PC-3 (cell line): ENCODE measurements around the gene CCDC80.

Experiments used
- EZH2phosphoT487 ChIP-seq: fragments of 300-600 bp; sonication (generic); IDR thresholded peaks from 2 replicates; pipeline ENCODE4 v1.6.1; 2018; ENCODE audit warnings: mild to moderate bottlenecking, antibody characterized with exemption, low read length, borderline replicate concordance
- TF ChIP-seq, protein P1 (sequence below): fragments of 300-600 bp; sonication (generic); conservative IDR thresholded peaks from 2 replicates; pipeline ENCODE4 v1.5.1; 2017; ENCODE audit warnings: antibody characterized with exemption, low read depth, mild to moderate bottlenecking, low read length

DNA sequence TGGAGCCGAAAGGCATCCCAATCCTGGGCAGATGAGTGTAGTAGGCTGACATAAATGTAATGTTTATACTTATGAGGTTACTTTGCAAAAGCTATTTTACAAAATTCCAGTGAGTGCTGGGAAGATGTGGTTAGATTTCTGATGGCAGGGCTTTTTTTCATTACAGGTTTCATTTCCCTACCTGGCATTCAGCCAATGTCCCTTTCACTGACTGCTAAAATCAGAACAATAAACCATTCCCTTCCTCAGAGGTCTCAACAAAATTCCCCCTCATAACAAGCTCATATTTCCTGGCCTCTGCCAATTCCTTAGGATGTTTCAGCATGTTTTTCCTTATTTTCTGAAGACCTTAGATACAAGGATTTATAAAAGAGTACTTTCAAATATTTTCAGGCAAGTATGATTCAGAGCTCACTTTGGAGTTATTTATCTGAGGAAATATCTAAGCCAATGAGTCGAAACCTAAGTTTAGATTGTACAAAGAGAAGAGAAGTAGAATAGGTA is 40.9 kb upstream of the CCDC80 start:
- TF ChIP-seq, protein P1, sequence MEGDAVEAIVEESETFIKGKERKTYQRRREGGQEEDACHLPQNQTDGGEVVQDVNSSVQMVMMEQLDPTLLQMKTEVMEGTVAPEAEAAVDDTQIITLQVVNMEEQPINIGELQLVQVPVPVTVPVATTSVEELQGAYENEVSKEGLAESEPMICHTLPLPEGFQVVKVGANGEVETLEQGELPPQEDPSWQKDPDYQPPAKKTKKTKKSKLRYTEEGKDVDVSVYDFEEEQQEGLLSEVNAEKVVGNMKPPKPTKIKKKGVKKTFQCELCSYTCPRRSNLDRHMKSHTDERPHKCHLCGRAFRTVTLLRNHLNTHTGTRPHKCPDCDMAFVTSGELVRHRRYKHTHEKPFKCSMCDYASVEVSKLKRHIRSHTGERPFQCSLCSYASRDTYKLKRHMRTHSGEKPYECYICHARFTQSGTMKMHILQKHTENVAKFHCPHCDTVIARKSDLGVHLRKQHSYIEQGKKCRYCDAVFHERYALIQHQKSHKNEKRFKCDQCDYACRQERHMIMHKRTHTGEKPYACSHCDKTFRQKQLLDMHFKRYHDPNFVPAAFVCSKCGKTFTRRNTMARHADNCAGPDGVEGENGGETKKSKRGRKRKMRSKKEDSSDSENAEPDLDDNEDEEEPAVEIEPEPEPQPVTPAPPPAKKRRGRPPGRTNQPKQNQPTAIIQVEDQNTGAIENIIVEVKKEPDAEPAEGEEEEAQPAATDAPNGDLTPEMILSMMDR: no peak
- no peak for TF ChIP-seq EZH2phosphoT487
